ENCODE data around the gene JUP. TPM values are rescaled to one million over a fixed set of nuclear protein-coding genes. Genes with fewer than 3 reads are reported as not detected.

Gene JUP
- total and polyA plus RNA-seq, 2 of the 13 experiments (the other 11 are each of a cell fraction or from before 2014, with no cell fraction given), result 12.1 to 20.6 TPM

GRCh38 chr17:41812381-41813151 lies 26.1 kb upstream of the JUP start, which contains the start of gene FKBP10 (continued):
- TF ChIP-seq HNF1A (IDR thresholded peaks at IDR 0.05; ENCODE audit: low read depth) (no peak; the same call in 1 of the 2 replicates), HNF1A (CRISPR knock-in tag; IDR thresholded peaks at IDR 0.05; ENCODE audit: borderline replicate concordance) (peak; percentile 22; the same call in 1 of the 2 replicates), ZSCAN5A (CRISPR knock-in tag; IDR thresholded peaks at IDR 0.05; ENCODE audit: borderline replicate concordance) (no peak), MZF1 (CRISPR knock-in tag; IDR thresholded peaks at IDR 0.05; ENCODE audit: borderline replicate concordance) (0 out of 2 replicates have a peak, but pooled peaks have one; percentile 77), ARNT (IDR thresholded peaks at IDR 0.05) (no peak), ZNF280D (CRISPR knock-in tag; IDR thresholded peaks at IDR 0.05) (0 out of 2 replicates have a peak, but pooled peaks have one; percentile 37), ZNF547 (CRISPR knock-in tag; IDR thresholded peaks at IDR 0.05) (no peak), ESRRA (CRISPR knock-in tag; IDR thresholded peaks at IDR 0.05; ENCODE audit: low read depth) (no peak), KLF6 (CRISPR knock-in tag; IDR thresholded peaks at IDR 0.05) (no peak), GTF2F1 (IDR thresholded peaks at IDR 0.05; ENCODE audit: low read length) (no peak; the same call in 1 of the 2 replicates), PBX3 (CRISPR knock-in tag; IDR thresholded peaks at IDR 0.05; ENCODE audit: borderline replicate concordance) (no peak), RAD21 (CRISPR knock-in tag; IDR thresholded peaks at IDR 0.05) (no peak), RORA (CRISPR knock-in tag; IDR thresholded peaks at IDR 0.05) (no peak), RFX1 (IDR thresholded peaks at IDR 0.05) (no peak), USF2 (IDR thresholded peaks at IDR 0.05; ENCODE audit: low read depth, low read length) (no peak), USF2 (CRISPR knock-in tag; IDR thresholded peaks at IDR 0.05; ENCODE audit: borderline replicate concordance) (peak; percentile 40; the same call in 1 of the 2 replicates), SMC3 (IDR thresholded peaks at IDR 0.05; ENCODE audit: low read length) (peak; percentile 11; the same call in 1 of the 2 replicates)
